ENCODE data around the gene LILRA1.
"Not testable (repeated sequence)": the region's sequence is repeated elsewhere in the genome, so short reads cannot be mapped to it uniquely, and the experiment has no call there.

The LILRA1 gene

GRCh38 chr19:54586397-54586796 is 7.0 kb upstream of the LILRA1 start:
- H3K4me3 ChIP-seq (ENCODE audit: insufficient read depth, low read length, poor library complexity, severe bottlenecking), result no peak overlapping the region
- no peaks in the 10 kb centered on the region for H4K20me1 ChIP-seq (ENCODE audit: low read depth, low read length)
- H3K9me2 ChIP-seq (replicated peaks; ENCODE audit: insufficient read depth, low read length), result no peaks in the 10 kb centered on the region
- H3K79me2 ChIP-seq (ENCODE audit: insufficient read depth, low read length), result no peaks in the 10 kb centered on the region
- H3K27me3 ChIP-seq (ENCODE audit: low read length), result no peaks in the 10 kb centered on the region
- no peak overlapping the region for H2AFZ ChIP-seq (ENCODE audit: low read depth, low read length, severe bottlenecking)
- H3K27ac ChIP-seq (ENCODE audit: low read depth, low read length), result no peak overlapping the region
- H3K9ac ChIP-seq (ENCODE audit: low read length), result no peak overlapping the region
- no peak for TF ChIP-seq EZH2phosphoT487 (conservative IDR thresholded peaks at IDR 0.05; ENCODE audit: low read length)
- TF ChIP-seq, protein P1, sequence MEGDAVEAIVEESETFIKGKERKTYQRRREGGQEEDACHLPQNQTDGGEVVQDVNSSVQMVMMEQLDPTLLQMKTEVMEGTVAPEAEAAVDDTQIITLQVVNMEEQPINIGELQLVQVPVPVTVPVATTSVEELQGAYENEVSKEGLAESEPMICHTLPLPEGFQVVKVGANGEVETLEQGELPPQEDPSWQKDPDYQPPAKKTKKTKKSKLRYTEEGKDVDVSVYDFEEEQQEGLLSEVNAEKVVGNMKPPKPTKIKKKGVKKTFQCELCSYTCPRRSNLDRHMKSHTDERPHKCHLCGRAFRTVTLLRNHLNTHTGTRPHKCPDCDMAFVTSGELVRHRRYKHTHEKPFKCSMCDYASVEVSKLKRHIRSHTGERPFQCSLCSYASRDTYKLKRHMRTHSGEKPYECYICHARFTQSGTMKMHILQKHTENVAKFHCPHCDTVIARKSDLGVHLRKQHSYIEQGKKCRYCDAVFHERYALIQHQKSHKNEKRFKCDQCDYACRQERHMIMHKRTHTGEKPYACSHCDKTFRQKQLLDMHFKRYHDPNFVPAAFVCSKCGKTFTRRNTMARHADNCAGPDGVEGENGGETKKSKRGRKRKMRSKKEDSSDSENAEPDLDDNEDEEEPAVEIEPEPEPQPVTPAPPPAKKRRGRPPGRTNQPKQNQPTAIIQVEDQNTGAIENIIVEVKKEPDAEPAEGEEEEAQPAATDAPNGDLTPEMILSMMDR (IDR thresholded peaks at IDR 0.05; ENCODE audit: insufficient read depth, low read length, poor library complexity, severe bottlenecking), result no peak
- H3K4me2 ChIP-seq (ENCODE audit: low read depth, low read length, poor library complexity, severe bottlenecking), result no peak overlapping the region
- no peaks in the 10 kb centered on the region for H3K36me3 ChIP-seq (ENCODE audit: low read length)
- no peaks in the 10 kb centered on the region for H3K9me3 ChIP-seq (ENCODE audit: insufficient read depth, low read length)
- no peaks in the 10 kb centered on the region for H3F3A ChIP-seq (ENCODE audit: insufficient read depth)

- no peak overlapping the region for H3K27ac ChIP-seq (ENCODE audit: low read depth, low read length)
- no peak overlapping the region for H2AFZ ChIP-seq (ENCODE audit: low read depth, low read length, severe bottlenecking)
- H4K20me1 ChIP-seq (ENCODE audit: low read depth, low read length), result no peaks in the 10 kb centered on the region
- TF ChIP-seq, protein P1 (IDR thresholded peaks at IDR 0.05; ENCODE audit: insufficient read depth, low read length, poor library complexity, severe bottlenecking), result no peak
- TF ChIP-seq EZH2phosphoT487 (conservative IDR thresholded peaks at IDR 0.05; ENCODE audit: low read length), result no peak
- no peaks in the 10 kb centered on the region for H3K9me3 ChIP-seq (ENCODE audit: insufficient read depth, low read length)
- no peak overlapping the region for H3K4me3 ChIP-seq (ENCODE audit: insufficient read depth, low read length, poor library complexity, severe bottlenecking)
- H3K9ac ChIP-seq (ENCODE audit: low read length), result no peak overlapping the region
- no peak overlapping the region for H3K4me2 ChIP-seq (ENCODE audit: low read depth, low read length, poor library complexity, severe bottlenecking)
- no peaks in the 10 kb centered on the region for H3F3A ChIP-seq (ENCODE audit: insufficient read depth)
- H3K36me3 ChIP-seq (ENCODE audit: low read length), result no peaks in the 10 kb centered on the region
- H3K9me2 ChIP-seq (replicated peaks; ENCODE audit: insufficient read depth, low read length), result no peaks in the 10 kb centered on the region
- H3K79me2 ChIP-seq (ENCODE audit: insufficient read depth, low read length), result no peaks in the 10 kb centered on the region
- H3K27me3 ChIP-seq (ENCODE audit: low read length), result no peaks in the 10 kb centered on the region
Observed at GRCh38 chr19:54587026-54587425, 6.4 kb upstream of the LILRA1 start.

GRCh38 chr19:54593931-54594626 is 647 bp downstream of the LILRA1 start:
- not testable (repeated sequence) for H3K79me2 ChIP-seq (ENCODE audit: insufficient read depth, low read length); H3F3A ChIP-seq (ENCODE audit: insufficient read depth); H3K4me3 ChIP-seq (ENCODE audit: insufficient read depth, low read length, poor library complexity, severe bottlenecking); H3K9me2 ChIP-seq (replicated peaks; ENCODE audit: insufficient read depth, low read length); H3K9ac ChIP-seq (ENCODE audit: low read length); H3K9me3 ChIP-seq (ENCODE audit: insufficient read depth, low read length); H4K20me1 ChIP-seq (ENCODE audit: low read depth, low read length); H3K36me3 ChIP-seq (ENCODE audit: low read length); H3K27me3 ChIP-seq (ENCODE audit: low read length); H3K4me2 ChIP-seq (ENCODE audit: low read depth, low read length, poor library complexity, severe bottlenecking); H3K27ac ChIP-seq (ENCODE audit: low read depth, low read length); H2AFZ ChIP-seq (ENCODE audit: low read depth, low read length, severe bottlenecking)

GRCh38 chr19:54594737-54595136 is 1.3 kb downstream of the LILRA1 start:
- no peak for TF ChIP-seq EZH2phosphoT487 (conservative IDR thresholded peaks at IDR 0.05; ENCODE audit: low read length)
- TF ChIP-seq, protein P1 (IDR thresholded peaks at IDR 0.05; ENCODE audit: insufficient read depth, low read length, poor library complexity, severe bottlenecking), result no peak
- Histone ChIP-seq H3K4me2 (ENCODE audit: low read depth, low read length, poor library complexity, severe bottlenecking) (no peak overlapping the region), H3K36me3 (ENCODE audit: low read length) (no peaks in the 10 kb centered on the region), H3K27ac (ENCODE audit: low read depth, low read length) (no peak overlapping the region), H2AFZ (ENCODE audit: low read depth, low read length, severe bottlenecking) (no peak overlapping the region), H3K4me3 (ENCODE audit: insufficient read depth, low read length, poor library complexity, severe bottlenecking) (no peak overlapping the region), H3K9me2 (replicated peaks; ENCODE audit: insufficient read depth, low read length) (no peaks in the 10 kb centered on the region), H3K79me2 (ENCODE audit: insufficient read depth, low read length) (no peaks in the 10 kb centered on the region), H3K9me3 (ENCODE audit: insufficient read depth, low read length) (no peaks in the 10 kb centered on the region), H4K20me1 (ENCODE audit: low read depth, low read length) (no peaks in the 10 kb centered on the region), H3K9ac (ENCODE audit: low read length) (no peak overlapping the region), H3F3A (ENCODE audit: insufficient read depth) (no peaks in the 10 kb centered on the region), H3K27me3 (ENCODE audit: low read length) (no peaks in the 10 kb centered on the region)

DNA sequence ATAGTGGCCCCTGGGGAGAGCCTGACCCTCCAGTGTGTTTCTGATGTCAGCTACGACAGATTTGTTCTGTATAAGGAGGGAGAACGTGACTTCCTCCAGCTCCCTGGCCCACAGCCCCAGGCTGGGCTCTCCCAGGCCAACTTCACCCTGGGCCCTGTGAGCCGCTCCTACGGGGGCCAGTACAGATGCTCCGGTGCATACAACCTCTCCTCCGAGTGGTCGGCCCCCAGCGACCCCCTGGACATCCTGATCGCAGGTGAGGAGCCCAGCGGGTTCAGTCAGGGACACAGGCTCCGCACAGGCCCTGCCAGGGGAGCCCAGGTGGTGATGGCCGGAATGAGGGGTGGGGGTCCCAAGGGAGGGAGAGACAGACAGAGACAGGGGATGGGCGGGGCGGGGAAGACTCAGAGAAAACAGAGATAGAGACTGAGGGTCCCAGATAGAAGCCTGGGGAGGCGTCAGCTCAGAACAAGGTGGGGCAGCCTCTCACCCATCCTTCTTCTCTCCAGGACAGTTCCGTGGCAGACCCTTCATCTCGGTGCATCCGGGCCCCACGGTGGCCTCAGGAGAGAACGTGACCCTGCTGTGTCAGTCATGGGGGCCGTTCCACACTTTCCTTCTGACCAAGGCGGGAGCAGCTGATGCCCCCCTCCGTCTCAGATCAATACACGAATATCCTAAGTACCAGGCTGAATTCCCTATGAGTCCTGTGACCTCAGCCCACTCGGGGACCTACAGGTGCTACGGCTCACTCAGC is 2.4 kb downstream of the LILRA1 start:
- not testable (repeated sequence) for H3K27me3 ChIP-seq (ENCODE audit: low read length); H3K4me2 ChIP-seq (ENCODE audit: low read depth, low read length, poor library complexity, severe bottlenecking); H2AFZ ChIP-seq (ENCODE audit: low read depth, low read length, severe bottlenecking); H3F3A ChIP-seq (ENCODE audit: insufficient read depth); H4K20me1 ChIP-seq (ENCODE audit: low read depth, low read length); H3K9ac ChIP-seq (ENCODE audit: low read length); H3K27ac ChIP-seq (ENCODE audit: low read depth, low read length); H3K36me3 ChIP-seq (ENCODE audit: low read length); H3K4me3 ChIP-seq (ENCODE audit: insufficient read depth, low read length, poor library complexity, severe bottlenecking); H3K9me2 ChIP-seq (replicated peaks; ENCODE audit: insufficient read depth, low read length); H3K9me3 ChIP-seq (ENCODE audit: insufficient read depth, low read length); H3K79me2 ChIP-seq (ENCODE audit: insufficient read depth, low read length)
